ENCODE data around the gene AMH. TPM values are rescaled to one million over a fixed set of nuclear protein-coding genes. Genes with fewer than 3 reads are reported as not detected.

AMH gene
- total and polyA plus RNA-seq, 4 donors, result 1.5 to 3.1 (median 1.8) TPM

GRCh38 chr19:2230807-2231533 is 18.2 kb upstream of the AMH start:
- no peak for DNase-seq
- intact Hi-C loops (cut with DNase I), result loop anchor here in 1 of 2 donors (5.0 kb wide), 1 partner anchor 69 kb away; the partner anchor contains the start of gene DOT1L
- Histone ChIP-seq H3K9me3 (ENCODE audit: control insufficient read depth, low read length) (no peaks in the 10 kb centered on the region), H3K4me3 (ENCODE audit: low read length in 2 of 2) (no peak overlapping the region), H3K36me3 (ENCODE audit: control insufficient read depth in 1 of 2, insufficient read depth in 2 of 2, low read length in 1 of 2) (peaks cover 0 to 6% of the 10 kb centered on the region in 2 donors), H3K4me1 (ENCODE audit: control insufficient read depth in 1 of 2, insufficient read depth in 2 of 2, low read length in 2 of 2) (no peaks in the 10 kb centered on the region), H3K27me3 (ENCODE audit: control insufficient read depth in 1 of 2, insufficient read depth in 2 of 2, low read length in 1 of 2) (no peaks in the 10 kb centered on the region), H3K27ac (ENCODE audit: low read depth in 1 of 2, low read length in 2 of 2) (no peak overlapping the region)
- 65 to 66% methylated on average over 10 to 12 of the region's 12 CpGs for WGBS, 2 donors
- ATAC-seq (ENCODE audit: low FRiP score), result no peak

- H3K4me1 ChIP-seq (ENCODE audit: control insufficient read depth in 1 of 2, insufficient read depth in 2 of 2, low read length in 2 of 2), result no peaks in the 10 kb centered on the region
- H3K4me3 ChIP-seq (ENCODE audit: low read length in 2 of 2), result no peak overlapping the region
- DNase-seq (no peak), ATAC-seq (ENCODE audit: low FRiP score) (no peak)
- H3K9me3 ChIP-seq (ENCODE audit: control insufficient read depth, low read length), result no peaks in the 10 kb centered on the region
- WGBS, 2 donors, result 68 to 69% methylated on average over 21 of the region's 21 CpGs
- no peaks in the 10 kb centered on the region for H3K27me3 ChIP-seq (ENCODE audit: control insufficient read depth in 1 of 2, insufficient read depth in 2 of 2, low read length in 1 of 2)
- no peak overlapping the region for H3K27ac ChIP-seq (ENCODE audit: low read depth in 1 of 2, low read length in 2 of 2)
- H3K36me3 ChIP-seq (ENCODE audit: control insufficient read depth in 1 of 2, insufficient read depth in 2 of 2, low read length in 1 of 2), result peaks cover 0 to 2% of the 10 kb centered on the region in 2 donors
- intact Hi-C loops (cut with DNase I), result loop anchor here in 1 of 2 donors (5.0 kb wide), 1 partner anchor 69 kb away; the partner anchor contains the start of gene DOT1L
These were observed 17.4 kb upstream of the AMH start for GRCh38 chr19:2231621-2232221.

GRCh38 chr19:2232286-2233151 is 16.6 kb upstream of the AMH start:
- ATAC-seq (ENCODE audit: low FRiP score) (no peak), DNase-seq (no peak)
- Histone ChIP-seq H3K36me3 (ENCODE audit: control insufficient read depth in 1 of 2, insufficient read depth in 2 of 2, low read length in 1 of 2) (peaks cover 0 to 2% of the 10 kb centered on the region in 2 donors), H3K9me3 (ENCODE audit: control insufficient read depth, low read length) (no peaks in the 10 kb centered on the region), H3K27me3 (ENCODE audit: control insufficient read depth in 1 of 2, insufficient read depth in 2 of 2, low read length in 1 of 2) (no peaks in the 10 kb centered on the region), H3K4me3 (ENCODE audit: low read length in 2 of 2) (no peak overlapping the region), H3K27ac (ENCODE audit: low read depth in 1 of 2, low read length in 2 of 2) (no peak overlapping the region), H3K4me1 (ENCODE audit: control insufficient read depth in 1 of 2, insufficient read depth in 2 of 2, low read length in 2 of 2) (no peaks in the 10 kb centered on the region)
- intact Hi-C loops (cut with DNase I), result loop anchor here in 1 of 2 donors (5.0 kb wide), 1 partner anchor 70 kb away; the partner anchor contains the start of gene DOT1L
- WGBS, 2 donors, result 83 to 84% methylated on average over 30 of the region's 30 CpGs

- intact Hi-C loops (cut with DNase I), result loop anchor here in 1 of 2 donors (5.0 kb wide), 1 partner anchor 71 kb away; the partner anchor contains the start of gene DOT1L
- H3K27me3 ChIP-seq (ENCODE audit: control insufficient read depth in 1 of 2, insufficient read depth in 2 of 2, low read length in 1 of 2), result no peaks in the 10 kb centered on the region
These were observed 15.4 kb upstream of the AMH start for GRCh38 chr19:2233601-2234280.

GRCh38 chr19:2234996-2235380 is 14.1 kb upstream of the AMH start:
- intact Hi-C loops (cut with DNase I), result loop anchor here (5.0 kb wide), 4 partner anchors 37 to 157 kb away; partner anchors contain the start of gene DOT1L (in 1 of the 2)
- no peak for DNase-seq
- WGBS, 2 donors, result 60 to 61% methylated on average over 6 of the region's 6 CpGs
- Histone ChIP-seq H3K36me3 (ENCODE audit: control insufficient read depth in 1 of 2, insufficient read depth in 2 of 2, low read length in 1 of 2) (peaks cover 0 to 2% of the 10 kb centered on the region in 2 donors), H3K9me3 (ENCODE audit: control insufficient read depth, low read length) (no peaks in the 10 kb centered on the region), H3K27ac (ENCODE audit: low read depth in 1 of 2, low read length in 2 of 2) (no peak overlapping the region), H3K27me3 (ENCODE audit: control insufficient read depth in 1 of 2, insufficient read depth in 2 of 2, low read length in 1 of 2) (no peaks in the 10 kb centered on the region), H3K4me1 (ENCODE audit: control insufficient read depth in 1 of 2, insufficient read depth in 2 of 2, low read length in 2 of 2) (no peaks in the 10 kb centered on the region), H3K4me3 (ENCODE audit: low read length in 2 of 2) (peak overlapping the region; percentile 85 to 94)
- no peak for ATAC-seq (ENCODE audit: low FRiP score)

More at GRCh38 chr19:2233601-2234280, 15.4 kb upstream of the AMH start:
- DNase-seq (no peak), ATAC-seq (ENCODE audit: low FRiP score) (no peak)
- no peaks in the 10 kb centered on the region for H3K9me3 ChIP-seq (ENCODE audit: control insufficient read depth, low read length)
- WGBS, 2 donors, result 91 to 92% methylated on average over 25 of the region's 25 CpGs
- no peaks in the 10 kb centered on the region for H3K4me1 ChIP-seq (ENCODE audit: control insufficient read depth in 1 of 2, insufficient read depth in 2 of 2, low read length in 2 of 2)
- H3K27ac ChIP-seq (ENCODE audit: low read depth in 1 of 2, low read length in 2 of 2), result no peak overlapping the region
- H3K36me3 ChIP-seq (ENCODE audit: control insufficient read depth in 1 of 2, insufficient read depth in 2 of 2, low read length in 1 of 2), result peaks cover 0 to 2% of the 10 kb centered on the region in 2 donors
- H3K4me3 ChIP-seq (ENCODE audit: low read length in 2 of 2), result no peak overlapping the region

- H3K4me1 ChIP-seq (ENCODE audit: control insufficient read depth in 1 of 2, insufficient read depth in 2 of 2, low read length in 2 of 2), result peaks cover 0 to 1% of the 10 kb centered on the region in 2 donors
- no peaks in the 10 kb centered on the region for H3K27me3 ChIP-seq (ENCODE audit: control insufficient read depth in 1 of 2, insufficient read depth in 2 of 2, low read length in 1 of 2)
- DNase-seq, result no peak
- ATAC-seq (ENCODE audit: low FRiP score), result no peak
- H3K27ac ChIP-seq (ENCODE audit: low read depth in 1 of 2, low read length in 2 of 2), result no peak overlapping the region
- H3K9me3 ChIP-seq (ENCODE audit: control insufficient read depth, low read length), result no peaks in the 10 kb centered on the region
- H3K36me3 ChIP-seq (ENCODE audit: control insufficient read depth in 1 of 2, insufficient read depth in 2 of 2, low read length in 1 of 2), result no peaks in the 10 kb centered on the region
- 0% methylated on average over 39 to 48 of the region's 48 CpGs for WGBS, 2 donors
- H3K4me3 ChIP-seq (ENCODE audit: low read length in 2 of 2), result peak overlapping the region; percentile 85 to 94
- intact Hi-C loops (cut with DNase I), result loop anchor here (2.0 to 5.0 kb wide), 5 partner anchors 37 to 157 kb away; no protein-coding TSS in a partner anchor
These were observed 13.6 kb upstream of the AMH start for GRCh38 chr19:2235381-2236063.

GRCh38 chr19:2236064-2236313 is 13.1 kb upstream of the AMH start:
- no peak for DNase-seq
- H3K27me3 ChIP-seq (ENCODE audit: control insufficient read depth in 1 of 2, insufficient read depth in 2 of 2, low read length in 1 of 2), result no peaks in the 10 kb centered on the region
- whole genome bisulfite sequencing, 2 donors, result 0 to 1% methylated on average over 26 to 28 of the region's 28 CpGs
- no peaks in the 10 kb centered on the region for H3K9me3 ChIP-seq (ENCODE audit: control insufficient read depth, low read length)
- intact Hi-C loops (cut with DNase I), result loop anchor here (2.0 to 5.0 kb wide), 5 partner anchors 36 to 156 kb away; no protein-coding TSS in a partner anchor
- no peaks in the 10 kb centered on the region for H3K36me3 ChIP-seq (ENCODE audit: control insufficient read depth in 1 of 2, insufficient read depth in 2 of 2, low read length in 1 of 2)
- peaks cover 0 to 5% of the 10 kb centered on the region in 2 donors for H3K4me1 ChIP-seq (ENCODE audit: control insufficient read depth in 1 of 2, insufficient read depth in 2 of 2, low read length in 2 of 2)
- H3K27ac ChIP-seq (ENCODE audit: low read depth in 1 of 2, low read length in 2 of 2), result peak overlapping the region in 1 of 2 donors; percentile 91
- ATAC-seq (ENCODE audit: low FRiP score), result no peak
- peak overlapping the region; percentile 85 to 94 for H3K4me3 ChIP-seq (ENCODE audit: low read length in 2 of 2)
